HepG2 (cell line): ENCODE data around the gene ARHGAP35. TPM values are rescaled to one million over a fixed set of nuclear protein-coding genes. Genes with fewer than 3 reads are reported as not detected.

Source experiments
- AHR ChIP-seq: IDR thresholded peaks from 2 replicates; pipeline ENCODE4 v1.6.1; 2018; ENCODE audit warnings: missing genetic modification reagents, missing compliant biosample characterization
- IRF2 ChIP-seq: IDR thresholded peaks from 2 replicates; pipeline ENCODE4 v1.6.1; 2018; ENCODE audit warnings: missing genetic modification reagents, missing compliant biosample characterization
- JUNB ChIP-seq: sonication (generic); formaldehyde crosslinking; IDR thresholded peaks from 2 replicates; pipeline ENCODE4 v1.8.0; 2022; ENCODE audit warnings: missing genetic modification reagents, mild to moderate bottlenecking, borderline replicate concordance
- KDM5A ChIP-seq: fragments of 200-600 bp; sonication (generic); IDR thresholded peaks from 2 replicates; pipeline ENCODE4 v1.7.0; 2018; ENCODE audit warnings: antibody characterized with exemption, mild to moderate bottlenecking, low read length, borderline replicate concordance
- MEF2D ChIP-seq: sonication (generic); formaldehyde crosslinking; IDR thresholded peaks from 2 replicates; pipeline ENCODE4 v1.5.1; 2020; ENCODE audit warnings: mild to moderate bottlenecking, missing genetic modification reagents
- NFIC ChIP-seq: IDR thresholded peaks from 2 replicates; pipeline ENCODE4 v1.6.1; 2012; ENCODE audit warnings: mild to moderate bottlenecking, low read length, inconsistent platforms
- POLR2A ChIP-seq, 2 experiments: IDR thresholded peaks; 2 replicates each; pipeline ENCODE4 v1.6.1; 2011; ENCODE audit warnings: low read depth in 2 of 2, low read length in 2 of 2, mild to moderate bottlenecking in 1 of 2, moderate library complexity in 1 of 2; ENCODE audit not compliant: insufficient read depth in 1 of 2
- PPARG ChIP-seq: conservative IDR thresholded peaks from 2 replicates; pipeline ENCODE4 v1.6.1; 2016; ENCODE audit warnings: missing biosample characterization, missing genetic modification reagents
- RBM22 ChIP-seq: fragments of 200-400 bp; formaldehyde crosslinking; optimal IDR thresholded peaks from 2 replicates; pipeline ENCODE3; 2017; ENCODE audit warnings: mild to moderate bottlenecking, low read length, moderate library complexity
- SALL2 ChIP-seq: sonication (generic); formaldehyde crosslinking; IDR thresholded peaks from 2 replicates; pipeline ENCODE4 v1.8.1; 2023; ENCODE audit warnings: mild to moderate bottlenecking, missing genetic modification reagents, inconsistent platforms
- SIX1 ChIP-seq: sonication (generic); formaldehyde crosslinking; IDR thresholded peaks from 2 replicates; pipeline ENCODE4 v1.4.0; 2020; ENCODE audit warnings: missing genetic modification reagents, borderline replicate concordance
- ZBTB7A ChIP-seq: sonication (generic); formaldehyde crosslinking; IDR thresholded peaks from 2 replicates; pipeline ENCODE4 v1.8.0; 2022; ENCODE audit warnings: mild to moderate bottlenecking, missing genetic modification reagents
- ZMYM4 ChIP-seq: sonication (generic); formaldehyde crosslinking; IDR thresholded peaks from 2 replicates; pipeline ENCODE4 v1.8.1; 2023; ENCODE audit warnings: mild to moderate bottlenecking, missing genetic modification reagents
- ZNF10 ChIP-seq: sonication (generic); formaldehyde crosslinking; IDR thresholded peaks from 2 replicates; pipeline ENCODE4 v1.4.0; 2020; ENCODE audit warnings: mild to moderate bottlenecking, low read depth, missing genetic modification reagents, borderline replicate concordance
- ZNF263 ChIP-seq: sonication (generic); formaldehyde crosslinking; IDR thresholded peaks from 2 replicates; pipeline ENCODE4 v1.4.0; 2020; ENCODE audit warnings: missing genetic modification reagents
- ZNF33B ChIP-seq: sonication (generic); formaldehyde crosslinking; IDR thresholded peaks from 2 replicates; pipeline ENCODE4 v1.5.1; 2020; ENCODE audit warnings: mild to moderate bottlenecking, missing genetic modification reagents
- ZNF350 ChIP-seq: sonication (generic); formaldehyde crosslinking; IDR thresholded peaks from 2 replicates; pipeline ENCODE4 v1.4.0; 2020; ENCODE audit warnings: mild to moderate bottlenecking, low read depth, missing genetic modification reagents, borderline replicate concordance
- ZNF451 ChIP-seq: sonication (generic); formaldehyde crosslinking; IDR thresholded peaks from 2 replicates; pipeline ENCODE4 v1.5.0; 2020; ENCODE audit warnings: mild to moderate bottlenecking, missing genetic modification reagents
- ZNF513 ChIP-seq: sonication (generic); formaldehyde crosslinking; conservative IDR thresholded peaks from 2 replicates; pipeline ENCODE4 v1.5.0; 2020; ENCODE audit warnings: missing genetic modification reagents
- ZNF546 ChIP-seq: sonication (generic); formaldehyde crosslinking; conservative IDR thresholded peaks from 2 replicates; pipeline ENCODE4 v1.8.1; 2023; ENCODE audit warnings: mild to moderate bottlenecking, missing genetic modification reagents
- ZSCAN5A ChIP-seq: sonication (generic); formaldehyde crosslinking; IDR thresholded peaks from 2 replicates; pipeline ENCODE4 v1.8.0; 2022; ENCODE audit warnings: mild to moderate bottlenecking, missing genetic modification reagents, borderline replicate concordance
- polyA plus RNA-seq, 8 experiments: library from polyadenylated mRNA; depleted of rRNA in 3 of 8; stranded (reverse) in 7 of 8; unstranded in 1 of 8; fragments of >200 nt; fragmentation: Illumina TruSeq in 4 of 8; extraction: Trizol in 4 of 8; gene quantifications; 2 replicates each; pipeline versions ENCODE4 v1.2.1 to v1.2.3, GENCODE V29; 2011 to 2016; ENCODE audit warnings: low read depth in 4 of 8, missing spikeins in 1 of 8, mixed read lengths in 1 of 8; ENCODE audit not compliant: insufficient read depth in 1 of 8
- total RNA-seq, 5 experiments: library from RNA; depleted of rRNA; stranded (reverse); fragments of >200 nt; fragmentation: Illumina TruSeq; extraction: Trizol; gene quantifications; 2 replicates each; pipeline ENCODE4 v1.2.3, GENCODE V29; 2016; ENCODE audit warnings: low read depth in 1 of 5
- TF ChIP-seq, protein P1 (sequence below): sonication (generic); formaldehyde crosslinking; conservative IDR thresholded peaks from 2 replicates; pipeline ENCODE4 v1.8.0; 2022; ENCODE audit warnings: missing genetic modification reagents
- TF ChIP-seq, protein P2 (sequence below): sonication (generic); formaldehyde crosslinking; IDR thresholded peaks from 2 replicates; pipeline ENCODE4 v1.8.1; 2023; ENCODE audit warnings: mild to moderate bottlenecking, moderate library complexity, missing genetic modification reagents
- TF ChIP-seq, protein P3 (sequence below): sonication (generic); formaldehyde crosslinking; IDR thresholded peaks from 2 replicates; pipeline ENCODE4 v1.8.0; 2022; ENCODE audit warnings: mild to moderate bottlenecking, missing genetic modification reagents, moderate library complexity

The ARHGAP35 gene
- total and polyA plus RNA-seq, 2 of the 13 experiments (the other 11 are each of a cell fraction or from before 2014, with no cell fraction given) = 30.1 to 30.2 TPM

- TF ChIP-seq, protein P1, sequence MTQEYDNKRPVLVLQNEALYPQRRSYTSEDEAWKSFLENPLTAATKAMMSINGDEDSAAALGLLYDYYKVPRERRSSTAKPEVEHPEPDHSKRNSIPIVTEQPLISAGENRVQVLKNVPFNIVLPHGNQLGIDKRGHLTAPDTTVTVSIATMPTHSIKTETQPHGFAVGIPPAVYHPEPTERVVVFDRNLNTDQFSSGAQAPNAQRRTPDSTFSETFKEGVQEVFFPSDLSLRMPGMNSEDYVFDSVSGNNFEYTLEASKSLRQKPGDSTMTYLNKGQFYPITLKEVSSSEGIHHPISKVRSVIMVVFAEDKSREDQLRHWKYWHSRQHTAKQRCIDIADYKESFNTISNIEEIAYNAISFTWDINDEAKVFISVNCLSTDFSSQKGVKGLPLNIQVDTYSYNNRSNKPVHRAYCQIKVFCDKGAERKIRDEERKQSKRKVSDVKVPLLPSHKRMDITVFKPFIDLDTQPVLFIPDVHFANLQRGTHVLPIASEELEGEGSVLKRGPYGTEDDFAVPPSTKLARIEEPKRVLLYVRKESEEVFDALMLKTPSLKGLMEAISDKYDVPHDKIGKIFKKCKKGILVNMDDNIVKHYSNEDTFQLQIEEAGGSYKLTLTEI (CRISPR knock-in tag) = no peak
- TF ChIP-seq ZNF263 (CRISPR knock-in tag) = peak; percentile 56; the same call in 1 of the 2 replicates
- TF ChIP-seq, protein P2, sequence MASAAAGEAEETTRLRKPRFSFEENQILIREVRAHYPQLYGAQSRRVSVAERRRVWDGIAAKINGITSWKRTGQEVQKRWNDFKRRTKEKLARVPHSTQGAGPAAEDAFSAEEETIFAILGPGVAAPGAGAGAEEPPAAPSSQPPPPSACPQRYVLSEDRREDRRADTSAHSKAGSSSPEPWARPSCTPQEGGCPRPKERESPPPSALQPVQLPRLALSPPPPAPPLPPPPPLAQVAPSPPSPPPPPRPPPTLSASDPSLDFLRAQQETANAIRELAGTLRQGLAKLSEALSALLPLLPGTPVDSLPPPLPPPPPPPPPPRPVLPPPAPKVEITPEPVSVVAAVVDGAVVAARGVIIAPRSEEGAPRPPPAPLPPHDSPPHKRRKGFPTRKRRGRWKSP (CRISPR knock-in tag) = no peak
- TF ChIP-seq RBM22 = no peak
- no peak for TF ChIP-seq ZNF10
- no peak for TF ChIP-seq ZNF33B (CRISPR knock-in tag)
- no peak for TF ChIP-seq ZMYM4
- no peak for TF ChIP-seq SIX1 (CRISPR knock-in tag)
- 0 out of 2 replicates have a peak, but pooled peaks have one; percentile 34 for TF ChIP-seq AHR
- no peak for TF ChIP-seq ZSCAN5A (CRISPR knock-in tag)
- no peak for TF ChIP-seq JUNB (CRISPR knock-in tag)
- TF ChIP-seq IRF2 (CRISPR knock-in tag) = no peak
- TF ChIP-seq ZBTB7A (CRISPR knock-in tag) = no peak
- no peak for TF ChIP-seq ZNF451 (CRISPR knock-in tag)
- no peak for TF ChIP-seq MEF2D (CRISPR knock-in tag)
- TF ChIP-seq ZNF513 = no peak
- TF ChIP-seq, protein P3, sequence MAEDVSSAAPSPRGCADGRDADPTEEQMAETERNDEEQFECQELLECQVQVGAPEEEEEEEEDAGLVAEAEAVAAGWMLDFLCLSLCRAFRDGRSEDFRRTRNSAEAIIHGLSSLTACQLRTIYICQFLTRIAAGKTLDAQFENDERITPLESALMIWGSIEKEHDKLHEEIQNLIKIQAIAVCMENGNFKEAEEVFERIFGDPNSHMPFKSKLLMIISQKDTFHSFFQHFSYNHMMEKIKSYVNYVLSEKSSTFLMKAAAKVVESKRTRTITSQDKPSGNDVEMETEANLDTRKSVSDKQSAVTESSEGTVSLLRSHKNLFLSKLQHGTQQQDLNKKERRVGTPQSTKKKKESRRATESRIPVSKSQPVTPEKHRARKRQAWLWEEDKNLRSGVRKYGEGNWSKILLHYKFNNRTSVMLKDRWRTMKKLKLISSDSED = no peak
- no peak for TF ChIP-seq SALL2 (CRISPR knock-in tag)
- TF ChIP-seq ZNF350 (CRISPR knock-in tag) = no peak
- no peak for TF ChIP-seq PPARG (CRISPR knock-in tag)
- no peak for TF ChIP-seq KDM5A
- no peak for TF ChIP-seq ZNF546
- no peak for TF ChIP-seq NFIC
- TF ChIP-seq POLR2A (IDR thresholded peaks at IDR 0.05; ENCODE audit: insufficient read depth in 1 of 2, low read depth in 2 of 2, low read length in 2 of 2) = no peak
These were observed 47.6 kb upstream of the ARHGAP35 start (continued) for GRCh38 chr19:46812977-46813838.
